HG03442 (cell line): ENCODE data around the gene DLG2.
A peak's percentile ranks its signal among the peaks of the same experiment; 100 is the strongest.

Experiments
- ATAC-seq: cut with Tn5 transposase; IDR thresholded peaks from one replicate; pipeline ENCODE4 v1.9.1; 2021; ENCODE audit warnings: mild to moderate bottlenecking, moderate library complexity; ENCODE audit not compliant: unreplicated experiment

Gene DLG2

GRCh38 chr11:85132851-85133585 lies 494.1 kb downstream of the DLG2 start:
- ATAC-seq, result no peak

GRCh38 chr11:85127349-85127748 lies 499.8 kb downstream of the DLG2 start:
- no peak for ATAC-seq

GRCh38 chr11:85123752-85124231 lies 503.4 kb downstream of the DLG2 start:
- ATAC-seq, result peak; percentile 94

GRCh38 chr11:85118151-85118550 lies 509.0 kb downstream of the DLG2 start:
- no peak for ATAC-seq

DNA sequence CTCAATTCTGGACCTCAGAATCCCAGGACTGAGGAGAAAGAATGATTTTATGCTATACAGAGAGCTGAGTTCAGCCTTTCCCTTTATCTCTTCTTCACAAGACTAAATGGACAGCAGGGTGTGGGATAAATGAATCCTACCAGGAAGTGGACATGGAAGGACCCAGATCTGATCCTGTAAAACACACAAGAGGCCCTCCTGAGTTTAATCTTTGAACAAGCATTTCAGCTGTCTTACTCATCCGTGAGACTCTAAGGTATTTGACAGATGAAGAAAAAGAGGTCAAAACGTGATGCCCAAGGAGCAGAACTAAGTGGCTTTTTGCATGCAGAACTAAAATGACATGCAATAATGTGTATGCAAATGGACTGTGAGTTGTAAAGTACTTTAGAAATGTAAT lies 511.3 kb downstream of the DLG2 start:
- no peak for ATAC-seq

- ATAC-seq, result no peak
These were observed 512.4 kb downstream of the DLG2 start for GRCh38 chr11:85114786-85115185.

GRCh38 chr11:85110246-85110645 lies 516.9 kb downstream of the DLG2 start:
- ATAC-seq, result peak; percentile 89

DNA sequence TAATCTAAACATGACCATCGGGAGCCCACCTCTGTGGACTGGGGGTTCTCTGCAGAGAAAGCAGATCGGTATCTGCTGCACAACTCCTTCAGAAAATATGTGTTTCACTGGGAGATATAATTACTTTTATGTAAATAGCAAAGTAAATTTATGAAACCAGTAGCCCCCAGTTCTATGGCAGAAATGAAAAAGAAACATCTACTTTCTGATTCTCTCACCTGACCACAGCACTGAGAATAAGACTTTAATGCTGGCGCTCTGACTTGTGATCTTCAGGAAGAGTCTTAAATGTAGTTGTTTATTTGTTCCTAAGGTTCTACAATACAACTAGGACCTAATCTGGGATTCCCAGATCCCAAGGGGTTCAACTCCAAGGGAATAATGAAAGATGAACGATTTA lies 518.0 kb downstream of the DLG2 start:
- ATAC-seq, result peak; percentile 67

DNA sequence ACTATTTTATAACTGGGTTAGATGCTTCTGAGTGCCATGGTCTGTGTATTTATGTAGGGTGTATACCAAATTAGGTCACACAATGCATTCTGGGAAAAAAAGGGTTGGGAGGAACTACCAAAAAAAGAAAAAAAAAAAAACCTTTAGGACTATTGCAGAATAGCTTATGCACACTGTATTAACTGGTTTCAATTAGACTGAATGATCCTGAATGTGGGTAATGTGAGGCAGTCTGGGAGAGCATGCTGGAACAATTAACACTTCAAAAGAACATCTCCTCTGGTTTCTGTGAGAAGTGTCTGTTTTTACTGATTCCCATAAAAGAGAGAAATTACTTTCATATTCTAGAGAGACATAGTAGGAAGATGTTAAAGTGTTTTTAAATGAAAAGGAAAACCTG lies 521.3 kb downstream of the DLG2 start:
- ATAC-seq, result no peak

DNA sequence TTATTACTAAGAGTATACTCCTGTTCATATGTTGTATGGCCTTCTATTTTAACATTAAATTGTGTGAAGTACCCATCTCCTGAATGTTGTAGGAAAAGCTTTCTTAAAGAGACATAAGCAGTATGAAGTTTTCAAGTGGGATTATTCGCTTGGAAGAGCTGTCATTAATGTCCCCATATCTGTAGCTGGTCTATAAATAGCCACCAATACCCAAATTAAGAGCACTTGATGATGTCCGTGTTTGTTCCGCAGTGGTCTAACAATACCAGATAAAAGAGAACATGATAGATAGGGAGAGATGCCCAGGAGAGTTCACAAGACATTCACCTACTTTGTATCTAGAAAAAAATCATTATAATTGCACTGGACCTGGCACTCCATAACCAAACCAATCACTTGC lies 527.6 kb downstream of the DLG2 start:
- ATAC-seq, result no peak

DNA sequence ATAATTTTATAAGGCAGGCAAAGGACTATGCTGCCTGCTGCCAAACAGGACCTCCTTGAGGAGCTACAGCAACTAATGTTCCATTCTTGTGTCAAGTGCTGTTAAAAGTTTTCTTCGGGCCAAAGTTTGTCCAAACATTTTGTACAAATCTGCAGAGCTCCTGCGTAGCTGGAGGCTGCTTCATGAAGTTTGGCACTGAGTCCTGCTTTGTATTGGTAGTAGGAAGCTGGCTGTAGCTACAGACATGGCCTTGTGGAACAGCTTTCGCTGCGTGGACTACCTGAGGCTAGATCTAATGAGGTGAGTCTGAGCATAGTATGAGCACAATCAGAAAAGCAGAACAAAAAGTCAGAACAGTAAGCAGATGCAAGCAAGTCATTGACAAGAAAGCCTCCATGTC lies 528.1 kb downstream of the DLG2 start:
- no peak for ATAC-seq

- peak; percentile 79 for ATAC-seq
These were observed 530.2 kb downstream of the DLG2 start for GRCh38 chr11:85096939-85097338.

DNA sequence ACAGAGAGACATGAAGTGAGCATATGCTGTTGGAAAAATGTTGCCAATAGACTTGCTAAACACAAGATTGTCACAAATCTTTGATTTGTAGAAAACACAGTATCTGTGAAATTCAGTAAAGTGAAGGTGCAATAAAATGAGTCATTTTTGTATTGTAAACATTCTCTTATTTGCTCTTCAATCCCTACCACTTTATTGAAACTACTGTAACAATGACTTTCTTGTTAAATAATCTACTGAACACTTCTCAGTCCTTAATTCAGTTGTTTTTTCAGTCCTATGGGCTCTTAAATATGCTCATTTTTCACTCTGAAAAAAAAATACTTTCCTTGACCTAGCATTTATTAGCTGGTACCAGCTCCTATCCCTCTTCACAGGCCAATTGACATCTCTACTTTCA lies 531.9 kb downstream of the DLG2 start:
- no peak for ATAC-seq

DNA sequence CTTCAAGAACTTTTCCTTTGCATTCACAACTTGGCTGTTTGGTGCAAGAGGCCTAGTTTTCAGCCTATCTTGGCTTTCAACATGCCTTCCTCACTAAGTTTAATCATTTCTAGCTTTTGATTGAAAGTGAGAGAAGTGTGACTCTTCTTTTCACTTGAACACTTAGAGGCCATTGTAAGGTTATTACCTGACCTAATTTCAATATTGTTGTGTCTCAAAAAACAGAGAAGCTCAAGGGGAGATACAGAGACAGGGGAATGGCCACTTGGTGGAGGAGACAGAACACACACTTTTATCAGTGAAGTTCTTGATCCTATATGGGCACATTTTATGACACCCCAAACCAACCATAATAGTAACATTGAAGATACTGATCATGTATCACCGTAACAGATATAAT lies 532.3 kb downstream of the DLG2 start:
- ATAC-seq, result no peak

DNA sequence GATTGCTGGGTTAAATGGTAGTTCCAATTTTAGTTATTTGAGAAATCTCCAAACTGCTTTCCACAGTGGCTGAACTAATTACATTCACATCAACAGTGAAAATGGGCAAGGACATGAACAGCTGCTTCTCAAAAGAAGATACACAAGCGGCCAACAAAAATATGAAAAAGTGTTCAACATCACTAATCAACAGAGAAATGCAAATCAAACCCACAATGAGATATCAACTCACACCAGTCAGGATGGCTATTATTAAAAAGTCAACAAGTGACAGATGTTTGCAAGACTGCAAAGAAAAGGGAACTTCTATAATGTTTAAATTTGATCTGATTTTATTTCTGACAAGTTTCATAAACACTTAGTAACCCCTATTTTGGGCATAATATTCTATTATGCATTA lies 537.5 kb downstream of the DLG2 start:
- ATAC-seq, result no peak

DNA sequence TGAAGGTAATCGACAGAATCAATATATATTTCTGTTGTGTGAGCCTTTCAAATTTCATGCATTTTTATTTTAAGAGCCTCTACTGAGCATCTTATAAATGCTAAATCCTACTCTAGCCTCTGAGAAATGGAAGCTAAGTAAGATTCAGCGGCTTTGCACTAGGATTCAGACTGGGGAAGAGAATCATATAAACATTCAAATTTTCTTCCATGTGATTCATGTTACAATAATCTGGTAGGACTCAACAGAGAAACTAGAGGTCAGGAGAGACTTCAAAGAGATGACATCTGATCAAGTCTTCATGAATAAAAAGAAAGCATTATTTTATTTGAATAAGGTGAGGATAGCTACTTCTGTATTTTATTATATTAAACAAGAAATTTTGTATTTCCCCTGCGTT lies 538.9 kb downstream of the DLG2 start:
- ATAC-seq, result no peak

DNA sequence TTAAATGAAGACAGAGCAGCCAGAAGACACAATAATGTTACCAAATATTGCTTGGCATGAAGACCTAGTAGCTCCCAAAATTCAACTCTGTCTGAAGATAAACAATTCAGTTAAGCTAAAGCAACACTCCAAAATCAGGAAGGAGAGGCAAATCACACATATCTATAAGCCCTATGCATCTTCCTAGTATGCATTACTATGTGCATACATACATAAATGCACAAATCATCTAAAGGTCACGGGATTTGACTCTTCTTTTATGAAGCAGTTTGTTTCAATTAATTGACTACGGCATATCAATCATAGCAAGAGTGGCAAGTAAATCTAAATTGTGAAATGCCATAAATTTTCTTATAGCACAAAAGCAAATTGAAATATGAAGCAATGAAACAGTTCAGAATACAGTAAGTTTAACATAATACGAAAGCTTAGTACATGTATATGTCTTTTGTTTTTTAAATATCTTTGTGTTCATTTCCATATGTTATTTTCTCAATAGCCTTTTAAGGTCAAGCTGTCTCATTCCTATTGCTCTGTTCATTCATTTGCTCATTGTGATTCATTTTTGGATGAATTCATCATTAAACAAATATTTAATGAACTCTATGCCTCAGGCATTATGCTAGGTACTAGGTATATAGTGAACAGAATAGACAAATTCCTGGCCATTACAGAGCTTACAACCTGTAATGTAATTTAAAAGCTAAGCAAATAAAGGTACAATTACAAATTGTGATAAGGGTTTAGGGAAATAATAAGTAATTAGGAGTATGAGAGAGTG lies 540.5 kb downstream of the DLG2 start:
- ATAC-seq, result no peak

GRCh38 chr11:85076535-85077330 lies 550.4 kb downstream of the DLG2 start:
- no peak for ATAC-seq

DNA sequence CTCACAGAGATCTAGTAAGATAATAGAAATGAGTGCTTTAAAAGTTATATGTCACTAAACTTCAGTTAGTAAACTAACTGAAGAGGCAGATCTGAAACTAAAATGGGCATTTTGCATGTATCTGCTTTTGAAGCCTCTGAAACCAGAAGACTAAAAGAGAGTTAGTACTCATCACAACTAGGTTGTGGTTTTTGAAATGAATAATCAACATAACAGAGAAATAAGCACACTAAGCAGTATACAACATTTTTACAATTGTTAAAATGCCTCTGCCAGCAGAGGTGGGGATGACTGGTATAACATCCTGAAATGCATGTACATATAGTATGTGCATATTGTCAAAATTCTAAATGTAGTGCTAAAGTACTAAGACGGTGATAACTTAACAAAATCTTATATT lies 564.5 kb downstream of the DLG2 start:
- peak; percentile 100 for ATAC-seq

DNA sequence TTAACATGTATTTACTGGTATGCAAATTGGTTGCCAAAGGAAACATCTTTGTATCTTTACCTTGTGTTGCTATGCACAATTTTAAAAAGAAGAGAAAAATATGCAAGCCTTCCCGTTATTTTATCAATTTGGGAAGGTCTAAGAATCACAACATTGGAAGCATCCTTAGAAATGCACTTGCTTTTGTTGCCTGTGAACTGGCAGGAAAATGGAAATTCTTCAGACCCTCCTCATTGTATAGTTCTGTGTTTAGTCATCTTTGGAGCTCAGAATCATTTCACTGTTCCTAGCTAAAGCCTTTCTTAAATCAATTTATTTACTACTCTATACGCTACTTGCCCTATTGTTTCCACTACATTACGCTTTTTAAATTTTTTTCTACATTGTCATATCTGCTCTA lies 574.5 kb downstream of the DLG2 start:
- ATAC-seq, result no peak

- no peak for ATAC-seq
These were observed 578.3 kb downstream of the DLG2 start for GRCh38 chr11:85048801-85049200.

GRCh38 chr11:85045716-85046115 lies 581.4 kb downstream of the DLG2 start:
- no peak for ATAC-seq
